Caco-2 (cell line): ENCODE data around the gene LDLRAD2. TPM values are rescaled to one million over a fixed set of nuclear protein-coding genes. Genes with fewer than 3 reads are reported as not detected.

Experiments
- BruUV-seq: library from RNA; stranded (reverse); fragments of 400-500 nt; replicated peaks from 2 replicates; lab custom pipeline; 2021; lab: Mats Ljungman, UMichigan
- CTCF ChIA-PET: fragments of 300-600 bp; sonication (Branson Sonifier 250); formaldehyde crosslinking; loops from one replicate; lab custom pipeline; 2022; ENCODE audit warnings: antibody characterized with exemption; lab: Charles Lee
- POLR2A ChIA-PET: fragments of 300-600 bp; sonication (Branson Sonifier 250); formaldehyde crosslinking; loops from one replicate; lab custom pipeline; 2022; ENCODE audit warnings: antibody characterized with exemption; lab: Charles Lee
- DNase-seq, 2 experiments: peaks; one replicate each; pipeline versions ENCODE4 v3.0.0 to v3.0.0-alpha.2; 2020 to 2022
- H3K27me3 ChIP-seq: replicated peaks from 2 replicates; pipeline ENCODE4 v1.6.0; 2011; ENCODE audit warnings: low read length; ENCODE audit not compliant: control insufficient read depth, insufficient read depth
- H3K36me3 ChIP-seq: 2 replicates; pipeline ENCODE4 v1.5.1; 2011; ENCODE audit warnings: low read length; ENCODE audit not compliant: control insufficient read depth, insufficient read depth
- H3K4me1 ChIP-seq: fragments of 250-450 bp; sonication (Bioruptor Pico); 2 replicates; pipeline ENCODE4 v1.5.1; 2020; ENCODE audit warnings: mild to moderate bottlenecking
- H3K4me3 ChIP-seq: 2 replicates; pipeline ENCODE4 v1.5.1; 2011; ENCODE audit warnings: low read depth, mild to moderate bottlenecking, control low read depth, low read length
- H3K9me3 ChIP-seq: fragments of 250-450 bp; sonication (Bioruptor Pico); 2 replicates; pipeline ENCODE4 v1.5.1; 2020; ENCODE audit warnings: mild to moderate bottlenecking, moderate library complexity
- H3K27ac Mint-ChIP-seq: one replicate; pipeline ENCODE4 v1.8.0; 2022; ENCODE audit warnings: mixed read lengths; ENCODE audit not compliant: unreplicated experiment
- H3K27me3 Mint-ChIP-seq: one replicate; pipeline ENCODE4 v1.8.0; 2022; ENCODE audit warnings: mixed read lengths; ENCODE audit not compliant: insufficient read depth, unreplicated experiment
- H3K36me3 Mint-ChIP-seq: one replicate; pipeline ENCODE4 v1.8.0; 2022; ENCODE audit warnings: mild to moderate bottlenecking, mixed read lengths; ENCODE audit not compliant: insufficient read depth, unreplicated experiment
- H3K4me1 Mint-ChIP-seq: one replicate; pipeline ENCODE4 v1.8.0; 2022; ENCODE audit warnings: low read depth, mixed read lengths; ENCODE audit not compliant: unreplicated experiment
- H3K4me3 Mint-ChIP-seq: one replicate; pipeline ENCODE4 v1.8.0; 2022; ENCODE audit warnings: mild to moderate bottlenecking, moderate library complexity, mixed read lengths; ENCODE audit not compliant: unreplicated experiment
- H3K9me3 Mint-ChIP-seq: one replicate; pipeline ENCODE4 v1.8.0; 2022; ENCODE audit warnings: mixed read lengths; ENCODE audit not compliant: unreplicated experiment
- CTCF ChIP-seq, 2 experiments: fragments of 200-600 bp in 1 of 2; IDR thresholded peaks; 1 replicate in 1 of 2; 2 replicates in 1 of 2; pipeline versions ENCODE4 v1.5.1 to v1.8.0; 2011 to 2022; ENCODE audit warnings: antibody characterized with exemption in 1 of 2, control low read depth in 1 of 2, inconsistent platforms in 1 of 2, low read depth in 1 of 2, low read length in 1 of 2, mild to moderate bottlenecking in 1 of 2, moderate library complexity in 1 of 2; ENCODE audit not compliant: insufficient read depth in 1 of 2, severe bottlenecking in 1 of 2, unreplicated experiment in 1 of 2
- intact Hi-C: fragments of 100-400 bp; cut with micrococcal nuclease; formaldehyde crosslinking; loops from one replicate; pipeline ENCODE4 v1.10.0; 2022; ENCODE audit not compliant: unreplicated experiment
- total RNA-seq: library from RNA; stranded (reverse); gene quantifications from 2 replicates; pipeline ENCODE4 v1.2.3, GENCODE V29; 2022

The LDLRAD2 gene
- total RNA-seq, 1 experiment from 2014 or later, result not detected

DNA sequence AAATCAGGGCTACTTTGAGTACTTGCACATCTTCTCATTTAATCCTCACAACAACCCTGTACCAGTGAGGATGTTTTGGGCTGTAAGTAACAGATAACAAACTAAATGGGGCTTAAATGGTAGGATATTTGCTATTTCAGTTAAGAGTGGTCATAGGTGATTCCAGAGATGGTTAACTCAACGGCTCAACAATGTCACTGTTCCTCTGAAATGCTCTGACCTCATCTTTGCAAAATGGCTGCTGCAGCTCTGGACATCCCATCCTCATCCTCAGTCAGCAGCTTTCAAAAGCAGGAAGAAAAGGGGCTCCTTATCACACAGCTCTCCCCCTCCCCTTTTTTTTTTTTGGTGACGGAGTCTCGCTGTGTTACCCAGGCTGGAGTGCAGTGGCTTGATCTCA is 1.5 kb downstream of the LDLRAD2 start:
- H3K27me3 Mint-ChIP-seq, result no peaks in the 10 kb centered on the region
- no peak overlapping the region for H3K27ac Mint-ChIP-seq
- no TSS peak for BruUV-seq
- intact Hi-C loops, result no loop called here
- TF ChIP-seq CTCF (IDR thresholded peaks at IDR 0.05; ENCODE audit: insufficient read depth in 1 of 2, low read depth in 1 of 2, low read length in 1 of 2, severe bottlenecking in 1 of 2, unreplicated experiment in 1 of 2), result no peak
- POLR2A ChIA-PET, result no interaction called here
- Histone ChIP-seq H3K36me3 (no peaks in the 10 kb centered on the region), H3K27me3 (no peaks in the 10 kb centered on the region), H3K9me3 (no peaks in the 10 kb centered on the region), H3K4me3 (no peak overlapping the region), H3K4me1 (no peaks in the 10 kb centered on the region)
- no peaks in the 10 kb centered on the region for H3K4me1 Mint-ChIP-seq
- CTCF ChIA-PET, result no interaction called here
- H3K4me3 Mint-ChIP-seq, result no peak overlapping the region
- peaks cover 6% of the 10 kb centered on the region for H3K36me3 Mint-ChIP-seq
- H3K9me3 Mint-ChIP-seq, result no peaks in the 10 kb centered on the region
- DNase-seq, result no peak

- peak in 1 of 2 experiments; percentile 11 for TF ChIP-seq CTCF (IDR thresholded peaks at IDR 0.05; ENCODE audit: insufficient read depth in 1 of 2, low read depth in 1 of 2, low read length in 1 of 2, severe bottlenecking in 1 of 2, unreplicated experiment in 1 of 2)
- CTCF ChIA-PET, result no interaction called here
- H3K4me1 Mint-ChIP-seq, result no peaks in the 10 kb centered on the region
- Histone ChIP-seq H3K27me3 (no peaks in the 10 kb centered on the region), H3K4me1 (no peaks in the 10 kb centered on the region), H3K4me3 (no peak overlapping the region), H3K36me3 (no peaks in the 10 kb centered on the region), H3K9me3 (no peaks in the 10 kb centered on the region)
- no peak for DNase-seq
- no TSS peak for BruUV-seq
- no peak overlapping the region for H3K27ac Mint-ChIP-seq
- no peak overlapping the region for H3K4me3 Mint-ChIP-seq
- POLR2A ChIA-PET, result no interaction called here
- intact Hi-C loops, result no loop called here
- H3K27me3 Mint-ChIP-seq, result no peaks in the 10 kb centered on the region
- H3K9me3 Mint-ChIP-seq, result no peaks in the 10 kb centered on the region
- H3K36me3 Mint-ChIP-seq, result peaks cover 6% of the 10 kb centered on the region
Observed at GRCh38 chr1:21814241-21814918, 2.3 kb downstream of the LDLRAD2 start.

DNA sequence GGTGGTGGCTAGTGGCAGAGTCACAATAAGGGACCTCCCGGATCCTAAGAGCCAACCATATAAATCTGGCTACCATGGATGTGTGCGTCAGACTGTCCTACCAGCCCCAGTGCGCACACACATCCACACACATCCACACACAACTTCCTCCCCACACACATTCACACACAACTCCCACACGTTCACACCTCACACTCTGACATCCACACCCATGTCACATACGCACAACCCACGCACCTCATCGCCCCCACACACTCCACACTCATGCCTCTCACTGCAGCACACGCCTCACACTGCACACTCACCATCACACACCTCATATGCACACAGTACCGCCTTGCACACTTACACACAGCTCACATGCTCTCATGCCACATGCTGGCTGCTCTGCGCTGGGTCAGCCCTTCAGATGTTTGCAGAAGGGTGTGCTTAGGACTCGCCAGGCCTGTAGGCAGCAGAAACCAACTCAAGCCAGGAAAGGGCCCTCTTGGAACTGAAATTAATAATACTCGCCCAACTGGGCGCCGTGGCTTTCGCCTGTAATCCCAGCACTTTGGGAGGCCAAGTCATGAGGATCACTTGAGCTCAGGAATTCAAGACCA is 3.0 kb downstream of the LDLRAD2 start:
- POLR2A ChIA-PET, result no interaction called here
- no peaks in the 10 kb centered on the region for H3K9me3 Mint-ChIP-seq
- no TSS peak for BruUV-seq
- DNase-seq, result no peak
- Histone ChIP-seq H3K4me3 (no peak overlapping the region), H3K4me1 (no peaks in the 10 kb centered on the region), H3K9me3 (no peaks in the 10 kb centered on the region), H3K27me3 (no peaks in the 10 kb centered on the region), H3K36me3 (no peaks in the 10 kb centered on the region)
- peaks cover 11% of the 10 kb centered on the region for H3K36me3 Mint-ChIP-seq
- no peak for TF ChIP-seq CTCF (IDR thresholded peaks at IDR 0.05; ENCODE audit: insufficient read depth in 1 of 2, low read depth in 1 of 2, low read length in 1 of 2, severe bottlenecking in 1 of 2, unreplicated experiment in 1 of 2)
- no peak overlapping the region for H3K27ac Mint-ChIP-seq
- H3K4me3 Mint-ChIP-seq, result no peak overlapping the region
- no peaks in the 10 kb centered on the region for H3K27me3 Mint-ChIP-seq
- intact Hi-C loops, result no loop called here
- CTCF ChIA-PET, result no interaction called here
- H3K4me1 Mint-ChIP-seq, result no peaks in the 10 kb centered on the region
